T-helper 1 cell treated with Interleukin-12 subunit alpha and Interleukin-12 subunit beta and Interleukin-4 antibody, amounts not matched to agents 30 ng/mL and 1 ng/mL, for 36 hours (primary cell): ENCODE data around the gene ZNF735. TPM values are rescaled to one million over a fixed set of nuclear protein-coding genes. Genes with fewer than 3 reads are reported as not detected.

Experiments used
- total RNA-seq: library from RNA; stranded (reverse); gene quantifications from 2 replicates; pipeline ENCODE4 v1.2.3, GENCODE V29; 2022

ZNF735 gene
- total RNA-seq, 1 donor from 2014 or later, result not detected

Other genes starting within 250 kb of the ZNF735 start
- gene ZNF722, start 208.4 kb upstream of the ZNF735 start, total RNA-seq, result not detected in 2 replicates
- gene ZNF727, start 161.8 kb upstream of the ZNF735 start, total RNA-seq, result 0.20 TPM in 1 of 2 replicates, not detected in the other
- not detected in 2 replicates for gene ZNF679, start 21.3 kb downstream of the ZNF735 start, total RNA-seq
- gene ZNF736, start 106.8 kb downstream of the ZNF735 start, total RNA-seq, result 22.4 and 23.2 TPM in 2 replicates